ENCODE results near the gene SYDE1. TPM values are rescaled to one million over a fixed set of nuclear protein-coding genes. Genes with fewer than 3 reads are reported as not detected.

The SYDE1 gene
- total and polyA plus RNA-seq, 2 donors (not counting 1 experiment from before 2014, with no cell fraction given) = not detected

DNA sequence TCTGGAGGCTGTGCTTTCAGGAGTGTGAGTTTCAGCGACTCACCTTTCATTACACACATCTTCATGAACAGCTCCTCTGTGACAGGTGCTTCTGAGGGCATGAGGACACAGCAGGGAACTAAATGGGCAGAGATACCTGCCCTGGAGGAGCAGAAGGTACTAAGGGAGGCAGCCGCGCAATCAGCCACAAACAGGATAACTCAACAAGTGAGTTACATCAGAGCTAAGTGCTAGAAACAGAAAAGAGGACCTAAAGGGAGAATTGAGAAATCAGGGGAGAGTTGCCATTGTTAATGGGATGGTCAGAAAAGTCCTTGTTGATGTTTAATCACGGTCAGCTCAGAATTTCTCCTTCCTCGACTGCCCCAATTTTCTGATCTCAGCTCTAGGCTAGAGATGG lies 42.5 kb downstream of the SYDE1 start:
- WGBS (ENCODE audit: insufficient coverage) = 100% methylated on average over 1 of the region's 5 CpGs
- POLR2A ChIA-PET = no interaction called here
- no peak overlapping the region for H3K27ac Mint-ChIP-seq

DNA sequence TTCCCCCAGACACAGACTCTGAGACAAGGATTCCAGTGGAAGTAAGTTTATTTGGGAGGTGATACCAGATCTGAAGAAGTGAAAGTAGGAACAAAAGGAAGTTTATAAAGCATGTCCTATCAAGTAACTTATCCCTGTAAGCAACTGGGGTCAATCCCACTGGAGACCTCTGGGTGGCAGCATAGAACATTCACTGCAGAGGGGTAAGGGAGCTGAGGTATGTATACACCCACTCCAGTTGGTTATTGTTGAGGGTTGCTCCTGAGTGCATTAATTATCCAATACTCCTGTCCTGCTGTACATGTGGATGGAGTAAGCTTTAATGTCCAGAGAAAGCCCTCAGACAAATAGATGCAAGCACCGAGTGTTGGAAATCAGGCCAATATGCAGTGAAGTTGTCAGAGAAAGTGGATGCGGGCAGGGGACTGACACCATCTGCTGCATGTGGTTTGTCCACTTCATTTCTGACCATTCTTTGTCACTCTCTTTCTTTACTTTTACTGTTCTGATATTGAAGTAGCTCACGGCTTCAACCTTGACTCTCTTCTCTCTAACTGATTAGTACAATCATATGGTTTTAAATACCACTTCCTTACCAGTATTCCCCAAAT lies 46.9 kb downstream of the SYDE1 start:
- no peak overlapping the region for H3K27ac Mint-ChIP-seq
- Histone ChIP-seq H3K27me3 (replicated peaks in 1 of 4; ENCODE audit: control extremely low read depth in 1 of 4, control insufficient read depth in 3 of 4, insufficient read depth in 4 of 4, low read length in 3 of 4) (peaks cover 0 to 6% (median 0%) of the 10 kb centered on the region in 4 experiments), H2AFZ (ENCODE audit: insufficient read depth, low read depth, low read length, poor library complexity, severe bottlenecking) (no peak overlapping the region), H4K20me1 (ENCODE audit: control insufficient read depth, insufficient read depth, low read length, poor library complexity, severe bottlenecking) (no peaks in the 10 kb centered on the region), H3K9ac (ENCODE audit: low read length) (no peak overlapping the region), H3K79me2 (ENCODE audit: control insufficient read depth, insufficient read depth, low read length) (no peaks in the 10 kb centered on the region), H3K4me1 (ENCODE audit: control insufficient read depth in 2 of 2, insufficient read depth in 2 of 2, low read length in 2 of 2) (no peaks in the 10 kb centered on the region), H3K36me3 (replicated peaks in 1 of 2; ENCODE audit: control extremely low read depth in 1 of 2, control insufficient read depth in 1 of 2, extremely low read depth in 1 of 2, insufficient read depth in 2 of 2, low read length in 1 of 2) (no peaks in the 10 kb centered on the region), H3K9me3 (ENCODE audit: control extremely low read depth in 1 of 3, control insufficient read depth in 2 of 3, insufficient read depth in 1 of 3, low read length in 2 of 3) (peaks cover 4 to 10% (median 4%) of the 10 kb centered on the region in 3 donors), H3K4me3 (ENCODE audit: control extremely low read depth in 1 of 5, extremely low read depth in 1 of 5, insufficient read depth in 1 of 5, low read depth in 2 of 5, low read length in 4 of 5) (no peak overlapping the region), H3K4me2 (replicated peaks; ENCODE audit: low read depth, low read length, poor library complexity, severe bottlenecking) (no peak overlapping the region), H3K27ac (ENCODE audit: low read length in 2 of 2) (no peak overlapping the region)
- WGBS (ENCODE audit: insufficient coverage) = 100% methylated on average over 2 of the region's 3 CpGs
- intact Hi-C loops (cut with micrococcal nuclease) = no loop called here
- ATAC-seq (ENCODE audit: low read depth) = peak; percentile 45
- peaks cover 31% of the 10 kb centered on the region for H3K27me3 Mint-ChIP-seq
- POLR2A ChIA-PET = no interaction called here
- peaks cover 5% of the 10 kb centered on the region for H3K9me3 Mint-ChIP-seq (ENCODE audit: insufficient read depth)
- no peaks in the 10 kb centered on the region for H3K4me1 Mint-ChIP-seq
- no peak overlapping the region for H3K4me3 Mint-ChIP-seq
- CTCF ChIA-PET = interaction anchor here (1.1 to 3.0 kb wide), 5 partner anchors 22 to 401 kb away, joined by 3 to 13 read pairs (median 7); no protein-coding TSS in a partner anchor
- DNase-seq = peak; percentile 37
- TF ChIP-seq, protein P1, sequence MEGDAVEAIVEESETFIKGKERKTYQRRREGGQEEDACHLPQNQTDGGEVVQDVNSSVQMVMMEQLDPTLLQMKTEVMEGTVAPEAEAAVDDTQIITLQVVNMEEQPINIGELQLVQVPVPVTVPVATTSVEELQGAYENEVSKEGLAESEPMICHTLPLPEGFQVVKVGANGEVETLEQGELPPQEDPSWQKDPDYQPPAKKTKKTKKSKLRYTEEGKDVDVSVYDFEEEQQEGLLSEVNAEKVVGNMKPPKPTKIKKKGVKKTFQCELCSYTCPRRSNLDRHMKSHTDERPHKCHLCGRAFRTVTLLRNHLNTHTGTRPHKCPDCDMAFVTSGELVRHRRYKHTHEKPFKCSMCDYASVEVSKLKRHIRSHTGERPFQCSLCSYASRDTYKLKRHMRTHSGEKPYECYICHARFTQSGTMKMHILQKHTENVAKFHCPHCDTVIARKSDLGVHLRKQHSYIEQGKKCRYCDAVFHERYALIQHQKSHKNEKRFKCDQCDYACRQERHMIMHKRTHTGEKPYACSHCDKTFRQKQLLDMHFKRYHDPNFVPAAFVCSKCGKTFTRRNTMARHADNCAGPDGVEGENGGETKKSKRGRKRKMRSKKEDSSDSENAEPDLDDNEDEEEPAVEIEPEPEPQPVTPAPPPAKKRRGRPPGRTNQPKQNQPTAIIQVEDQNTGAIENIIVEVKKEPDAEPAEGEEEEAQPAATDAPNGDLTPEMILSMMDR (IDR thresholded peaks at IDR 0.05) = peak; percentile 70
- TF ChIP-seq EZH2 (IDR thresholded peaks at IDR 0.05; ENCODE audit: borderline replicate concordance, insufficient read depth, low read depth, low read length, poor library complexity, severe bottlenecking) = no peak

More for the DNA sequence above, 42.5 kb downstream of the SYDE1 start:
- Histone ChIP-seq H3K4me2 (replicated peaks; ENCODE audit: low read depth, low read length, poor library complexity, severe bottlenecking) (no peak overlapping the region), H3K9ac (ENCODE audit: low read length) (no peak overlapping the region), H3K4me3 (ENCODE audit: control extremely low read depth in 1 of 5, extremely low read depth in 1 of 5, insufficient read depth in 1 of 5, low read depth in 2 of 5, low read length in 4 of 5) (no peak overlapping the region), H2AFZ (ENCODE audit: insufficient read depth, low read depth, low read length, poor library complexity, severe bottlenecking) (no peak overlapping the region), H3K79me2 (ENCODE audit: control insufficient read depth, insufficient read depth, low read length) (no peaks in the 10 kb centered on the region), H3K4me1 (ENCODE audit: control insufficient read depth in 2 of 2, insufficient read depth in 2 of 2, low read length in 2 of 2) (no peaks in the 10 kb centered on the region), H3K27me3 (replicated peaks in 1 of 4; ENCODE audit: control extremely low read depth in 1 of 4, control insufficient read depth in 3 of 4, insufficient read depth in 4 of 4, low read length in 3 of 4) (peaks cover 0 to 6% (median 0%) of the 10 kb centered on the region in 4 experiments), H3K9me3 (ENCODE audit: control extremely low read depth in 1 of 3, control insufficient read depth in 2 of 3, insufficient read depth in 1 of 3, low read length in 2 of 3) (peaks cover 0 to 4% (median 2%) of the 10 kb centered on the region in 3 donors), H3K27ac (ENCODE audit: low read length in 2 of 2) (no peak overlapping the region), H3K36me3 (replicated peaks in 1 of 2; ENCODE audit: control extremely low read depth in 1 of 2, control insufficient read depth in 1 of 2, extremely low read depth in 1 of 2, insufficient read depth in 2 of 2, low read length in 1 of 2) (no peaks in the 10 kb centered on the region), H4K20me1 (ENCODE audit: control insufficient read depth, insufficient read depth, low read length, poor library complexity, severe bottlenecking) (no peaks in the 10 kb centered on the region)
- Mint-ChIP-seq H3K27me3 (peaks cover 25% of the 10 kb centered on the region), H3K9me3 (ENCODE audit: insufficient read depth) (peaks cover 5% of the 10 kb centered on the region), H3K4me3 (no peak overlapping the region), H3K4me1 (no peaks in the 10 kb centered on the region)
- no peak for TF ChIP-seq EZH2 (IDR thresholded peaks at IDR 0.05; ENCODE audit: borderline replicate concordance, insufficient read depth, low read depth, low read length, poor library complexity, severe bottlenecking)
- TF ChIP-seq, protein P1 (IDR thresholded peaks at IDR 0.05) = no peak
- intact Hi-C loops (cut with micrococcal nuclease) = no loop called here
- CTCF ChIA-PET = interaction anchor here (0.8 to 4.7 kb wide), 5 partner anchors 9 to 328 kb away, joined by 3 to 53 read pairs (median 7); no protein-coding TSS in a partner anchor
- ATAC-seq (ENCODE audit: low read depth) (no peak), DNase-seq (no peak)

All from B cell (primary cell).